ENCODE measurements around the gene MEI4. TPM values are rescaled to one million over a fixed set of nuclear protein-coding genes. Genes with fewer than 3 reads are reported as not detected.

Gene MEI4
- total RNA-seq, 1 experiment from 2014 or later = not detected

- no peaks in the 10 kb centered on the region for H3K9me3 ChIP-seq (ENCODE audit: control insufficient read depth in 1 of 2, insufficient read depth in 1 of 2, low read depth in 1 of 2, low read length in 2 of 2)
- POLR2A ChIA-PET = no interaction called here
- H3K9me2 ChIP-seq (ENCODE audit: insufficient read depth) = no peaks in the 10 kb centered on the region
- no peak overlapping the region for H3K4me3 ChIP-seq (replicated peaks in 1 of 2; ENCODE audit: low read depth in 1 of 2, low read length in 2 of 2)
- H4K20me1 ChIP-seq (ENCODE audit: insufficient read depth) = no peaks in the 10 kb centered on the region
- no peak overlapping the region for H3K27ac ChIP-seq (ENCODE audit: low read depth, low read length)
- no peak overlapping the region for H3K9ac ChIP-seq (ENCODE audit: low read length)
- TF ChIP-seq CEBPB (IDR thresholded peaks at IDR 0.05; ENCODE audit: low read depth) (no peak), FOSL1 (IDR thresholded peaks at IDR 0.05; ENCODE audit: low read depth) (no peak), EZH2phosphoT487 (IDR thresholded peaks at IDR 0.05; ENCODE audit: borderline replicate concordance) (no peak), REST (IDR thresholded peaks at IDR 0.05; ENCODE audit: low read depth) (no peak), ZNF274 (IDR thresholded peaks at IDR 0.05; ENCODE audit: low read depth, low read length) (no peak)
- TF ChIP-seq, protein P1, sequence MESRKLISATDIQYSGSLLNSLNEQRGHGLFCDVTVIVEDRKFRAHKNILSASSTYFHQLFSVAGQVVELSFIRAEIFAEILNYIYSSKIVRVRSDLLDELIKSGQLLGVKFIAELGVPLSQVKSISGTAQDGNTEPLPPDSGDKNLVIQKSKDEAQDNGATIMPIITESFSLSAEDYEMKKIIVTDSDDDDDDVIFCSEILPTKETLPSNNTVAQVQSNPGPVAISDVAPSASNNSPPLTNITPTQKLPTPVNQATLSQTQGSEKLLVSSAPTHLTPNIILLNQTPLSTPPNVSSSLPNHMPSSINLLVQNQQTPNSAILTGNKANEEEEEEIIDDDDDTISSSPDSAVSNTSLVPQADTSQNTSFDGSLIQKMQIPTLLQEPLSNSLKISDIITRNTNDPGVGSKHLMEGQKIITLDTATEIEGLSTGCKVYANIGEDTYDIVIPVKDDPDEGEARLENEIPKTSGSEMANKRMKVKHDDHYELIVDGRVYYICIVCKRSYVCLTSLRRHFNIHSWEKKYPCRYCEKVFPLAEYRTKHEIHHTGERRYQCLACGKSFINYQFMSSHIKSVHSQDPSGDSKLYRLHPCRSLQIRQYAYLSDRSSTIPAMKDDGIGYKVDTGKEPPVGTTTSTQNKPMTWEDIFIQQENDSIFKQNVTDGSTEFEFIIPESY (IDR thresholded peaks at IDR 0.05; ENCODE audit: extremely low read depth, insufficient replicate concordance, low read length) = no peak
- BruUV-seq (replicated peaks) = no TSS peak
- ATAC-seq (no peak), DNase-seq (ENCODE audit: low read depth, low spot score) (no peak)
- no peaks in the 10 kb centered on the region for H3K79me2 ChIP-seq (ENCODE audit: insufficient read depth, low read length)
- intact Hi-C loops (cut with micrococcal nuclease) = no loop called here
- CTCF ChIA-PET = no interaction called here
- H3K4me1 ChIP-seq (ENCODE audit: control insufficient read depth in 1 of 2, insufficient read depth in 2 of 2, low read length in 2 of 2) = no peaks in the 10 kb centered on the region
- H3K36me3 ChIP-seq (ENCODE audit: control insufficient read depth in 1 of 2, insufficient read depth in 2 of 2, low read length in 2 of 2) = no peaks in the 10 kb centered on the region
- no peak overlapping the region for H3K4me2 ChIP-seq (ENCODE audit: low read length)
- H3K27me3 ChIP-seq (ENCODE audit: insufficient read depth, low read length) = no peaks in the 10 kb centered on the region
- RAD21 ChIA-PET (ENCODE audit: low non-redundant PET in 1 of 2, low total read pairs in 2 of 2, uncharacterized antibody in 2 of 2, unreplicated experiment in 2 of 2) = no interaction called here
- no peak overlapping the region for H2AFZ ChIP-seq (ENCODE audit: low read depth, low read length, poor library complexity, severe bottlenecking)
Measured at GRCh38 chr6:77683515-77683914, 30.7 kb downstream of the MEI4 start.

Data from HCT116 (cell line).